GM21360 (cell line): ENCODE data around the gene TGFBR3L.

ENCODE experiments used
- ATAC-seq: cut with Tn5 transposase; IDR thresholded peaks from one replicate; pipeline ENCODE4 v1.9.1; 2021; ENCODE audit warnings: mild to moderate bottlenecking, moderate library complexity; ENCODE audit not compliant: unreplicated experiment

The TGFBR3L gene

GRCh38 chr19:7903244-7904073 is 11.2 kb upstream of the TGFBR3L start, which contains the start of gene MAP2K7:
Gene MAP2K7, plus strand, starts transcription at chr19:7903877. Its CDS starts 68 bp downstream, at chr19:7903945.
- ATAC-seq: peak; percentile 85

- peak; percentile 26 for ATAC-seq
Observed at GRCh38 chr19:7904074-7905020, 10.3 kb upstream of the TGFBR3L start.

DNA sequence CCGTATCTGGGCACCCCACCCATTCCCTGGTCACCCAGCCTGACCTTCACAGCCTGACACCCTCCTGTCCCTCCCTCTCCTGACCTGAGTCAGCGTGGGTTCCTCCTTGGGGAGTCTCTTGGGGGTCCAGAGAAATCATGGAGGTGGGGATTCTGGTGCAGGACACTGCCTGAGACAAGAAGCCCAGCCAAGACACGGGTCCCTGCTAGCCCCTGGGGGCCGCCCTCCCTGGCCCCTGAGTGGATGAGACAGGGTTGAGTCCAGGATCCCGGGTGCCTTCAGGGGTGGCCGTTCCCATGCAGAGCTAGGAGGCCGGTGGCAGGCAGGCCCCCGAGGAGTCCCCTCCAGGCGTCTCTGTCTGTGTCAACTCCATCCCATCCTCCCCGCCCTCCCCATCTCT is 9.4 kb upstream of the TGFBR3L start:
- ATAC-seq: no peak

DNA sequence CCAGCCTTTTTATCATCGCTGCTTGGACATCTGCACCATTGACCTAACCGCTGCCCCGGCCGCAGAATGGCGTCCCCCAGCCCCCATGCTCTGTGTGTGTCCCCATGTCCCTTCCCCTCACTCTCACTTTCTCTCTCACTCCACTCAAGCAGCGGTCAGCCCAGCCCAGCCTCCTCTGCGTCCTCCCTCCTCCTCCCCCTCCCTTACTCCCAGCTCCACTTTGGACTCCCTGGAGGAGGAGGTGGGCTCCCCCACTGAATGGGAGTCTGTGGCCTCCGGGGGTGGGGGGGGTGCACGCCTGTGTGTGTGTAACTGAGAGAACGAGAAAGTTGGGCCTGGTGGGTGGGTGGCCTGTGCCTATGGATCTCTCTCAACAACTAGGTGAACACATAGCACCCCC is 8.8 kb upstream of the TGFBR3L start:
- ATAC-seq: no peak

GRCh38 chr19:7907122-7907521 is 7.5 kb upstream of the TGFBR3L start:
- no peak for ATAC-seq

- no peak for ATAC-seq
Observed at GRCh38 chr19:7907544-7907943, 7.1 kb upstream of the TGFBR3L start.

- no peak for ATAC-seq
Observed at GRCh38 chr19:7908078-7908699, 6.4 kb upstream of the TGFBR3L start.

GRCh38 chr19:7908742-7909461 is 5.7 kb upstream of the TGFBR3L start:
- ATAC-seq: no peak

GRCh38 chr19:7909471-7910067 is 5.1 kb upstream of the TGFBR3L start:
- no peak for ATAC-seq

- no peak for ATAC-seq
Observed at GRCh38 chr19:7910321-7911161, 4.1 kb upstream of the TGFBR3L start.

DNA sequence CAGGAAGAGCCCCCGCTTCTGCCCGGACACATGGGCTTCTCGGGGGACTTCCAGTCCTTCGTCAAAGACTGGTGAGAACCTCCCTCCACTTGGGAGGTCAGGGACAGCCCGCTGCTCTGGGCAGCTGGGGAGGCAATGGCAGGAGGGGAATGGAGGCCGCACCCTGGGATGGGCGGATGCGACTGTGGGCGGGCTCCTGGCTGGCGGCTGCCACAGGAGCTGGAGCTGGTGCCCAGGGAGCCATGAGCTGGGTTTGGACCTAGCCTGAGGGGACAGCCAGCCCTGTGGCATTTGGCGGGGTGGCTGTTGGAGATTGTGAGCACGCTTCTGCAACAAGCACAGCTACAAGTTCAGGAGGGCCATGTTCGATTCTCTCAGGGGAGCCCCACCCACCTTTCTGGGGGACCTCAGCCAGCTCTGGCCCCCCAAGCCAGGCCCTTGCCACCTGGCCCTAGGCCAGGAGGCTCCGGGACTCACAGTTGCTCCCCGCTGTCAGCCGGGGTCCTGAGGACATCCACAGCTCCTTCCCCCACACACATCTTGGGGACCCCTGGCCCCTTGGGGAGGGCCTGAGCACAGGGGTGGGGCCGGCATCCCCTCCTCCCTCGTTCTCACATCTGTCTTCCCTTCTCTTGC is 3.0 kb upstream of the TGFBR3L start:
- no peak for ATAC-seq

GRCh38 chr19:7912144-7912696 is 2.4 kb upstream of the TGFBR3L start:
- ATAC-seq: no peak

DNA sequence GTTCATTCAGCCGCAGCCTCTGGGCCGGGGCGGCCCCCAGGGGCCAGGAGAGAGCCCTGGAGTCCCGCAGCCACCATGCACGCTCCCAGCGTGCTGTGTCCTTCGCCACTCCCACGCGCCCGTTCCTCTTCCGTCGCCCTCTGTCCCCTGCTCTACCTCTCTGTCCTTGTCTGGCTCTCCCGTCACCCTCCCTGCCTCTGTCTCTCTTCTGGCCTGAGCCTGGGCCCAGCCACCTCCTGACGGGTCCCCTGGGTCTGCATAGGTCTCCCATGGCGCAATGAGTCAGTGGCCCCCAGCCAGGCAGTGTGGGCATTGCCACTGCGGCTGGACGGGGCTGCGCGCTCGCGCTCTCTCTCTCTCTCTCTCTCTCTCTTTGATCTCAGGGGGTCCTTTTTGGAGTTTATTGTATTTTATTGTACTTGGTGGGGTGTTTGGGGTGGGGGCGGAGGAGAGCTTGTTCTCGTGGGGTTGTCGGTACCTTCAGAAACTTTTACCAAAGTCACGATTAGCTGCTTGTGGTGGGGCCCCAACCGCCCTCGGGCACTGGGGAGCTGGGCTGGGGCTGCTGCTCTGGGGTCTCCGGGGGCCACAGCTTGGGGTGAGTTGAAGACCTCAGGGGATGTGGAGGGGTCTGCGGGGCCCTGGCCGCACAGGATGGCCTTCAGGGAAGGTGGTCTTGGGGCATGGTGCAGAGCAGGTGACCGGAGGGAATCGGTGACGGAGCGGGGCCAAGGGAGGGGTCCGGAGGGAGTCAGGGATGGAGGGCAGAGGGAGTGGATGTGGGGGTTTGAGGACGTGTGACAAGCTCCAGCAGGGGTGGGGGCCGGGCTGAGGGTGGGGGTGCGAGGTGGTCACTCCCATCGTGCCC is 1.7 kb upstream of the TGFBR3L start:
- no peak for ATAC-seq

DNA sequence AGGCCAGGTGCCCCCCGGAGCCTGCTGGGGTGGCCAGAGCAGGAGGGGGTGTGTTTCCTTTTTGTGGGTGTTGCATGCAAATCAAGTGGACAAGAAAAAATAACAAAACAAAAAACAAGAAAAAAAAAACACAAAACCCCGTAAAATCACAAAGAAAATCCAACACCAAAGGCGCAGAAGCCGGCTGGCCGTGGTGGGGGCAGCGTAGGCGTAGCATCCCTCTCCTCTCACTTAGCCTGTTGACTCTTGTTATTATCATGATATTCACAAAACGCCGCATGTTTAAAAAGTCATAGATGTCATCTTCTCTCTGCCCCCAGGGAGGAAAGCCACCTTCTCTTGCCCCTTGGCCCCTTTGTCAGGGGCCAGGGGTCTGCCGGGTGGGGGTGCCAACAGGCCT is 978 bp upstream of the TGFBR3L start:
- ATAC-seq: no peak

DNA sequence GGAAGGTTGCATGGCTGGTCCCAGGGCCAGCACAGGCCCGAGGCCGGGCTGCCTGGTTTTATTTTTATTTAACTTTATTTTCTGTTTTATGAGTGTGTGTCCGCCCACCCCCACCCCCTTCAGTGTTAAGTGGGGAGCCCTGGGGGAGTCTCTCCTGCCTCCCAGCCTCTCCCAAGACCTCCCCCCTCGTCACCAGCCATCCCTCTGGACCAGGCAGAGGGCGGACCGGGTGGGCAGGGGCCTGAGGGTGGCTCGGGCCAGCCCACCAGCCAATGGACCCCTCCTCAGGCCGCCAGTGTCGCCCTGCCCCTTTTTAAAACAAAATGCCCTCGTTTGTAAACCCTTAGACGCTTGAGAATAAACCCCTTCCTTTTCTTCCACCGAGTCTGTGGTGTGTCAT is 531 bp upstream of the TGFBR3L start:
- ATAC-seq: no peak

DNA sequence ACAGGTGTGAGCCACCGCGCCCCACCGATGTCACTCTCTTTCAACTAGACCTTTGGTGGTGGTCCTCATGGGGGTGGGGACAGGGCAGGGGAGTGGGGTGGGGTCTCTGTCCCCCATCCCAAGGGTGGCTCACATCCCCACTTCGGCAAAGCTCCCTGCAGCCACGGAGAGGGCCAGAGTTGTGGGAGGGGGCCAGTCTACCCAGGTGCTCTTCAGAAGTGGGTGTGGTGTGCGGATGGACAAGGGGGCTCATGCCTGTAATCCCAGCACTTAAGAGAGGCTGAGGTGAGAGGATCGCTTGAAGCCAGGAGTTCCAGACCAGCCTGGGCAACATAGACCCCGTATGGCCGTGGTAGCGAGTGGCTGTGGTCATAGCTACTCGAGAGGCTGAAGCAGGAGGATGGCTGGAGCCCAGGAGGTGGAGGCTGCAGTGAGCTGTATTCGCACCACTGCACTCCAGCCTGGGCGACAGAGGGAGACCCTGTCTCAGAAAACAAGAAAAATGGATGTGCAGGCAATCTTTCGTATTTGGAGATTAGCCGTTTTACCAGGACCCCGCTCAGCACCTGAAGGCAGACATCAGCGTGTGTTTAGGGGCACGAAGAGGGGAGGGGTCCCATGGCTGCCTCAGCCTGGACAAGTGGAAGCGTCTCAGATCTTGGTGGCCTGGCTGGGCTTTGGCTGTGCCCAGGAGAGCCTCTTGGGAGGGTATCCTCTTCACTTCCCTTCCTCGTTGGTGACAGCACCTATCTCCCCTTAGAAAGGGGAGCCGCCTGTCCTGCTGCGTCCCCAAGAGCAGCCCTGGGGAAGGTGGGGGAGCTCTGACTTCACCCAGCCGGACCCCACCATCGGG is 846 bp downstream of the TGFBR3L start:
- no peak for ATAC-seq
